Measurements from ENCODE around the gene CASQ1.

CASQ1 gene

DNA sequence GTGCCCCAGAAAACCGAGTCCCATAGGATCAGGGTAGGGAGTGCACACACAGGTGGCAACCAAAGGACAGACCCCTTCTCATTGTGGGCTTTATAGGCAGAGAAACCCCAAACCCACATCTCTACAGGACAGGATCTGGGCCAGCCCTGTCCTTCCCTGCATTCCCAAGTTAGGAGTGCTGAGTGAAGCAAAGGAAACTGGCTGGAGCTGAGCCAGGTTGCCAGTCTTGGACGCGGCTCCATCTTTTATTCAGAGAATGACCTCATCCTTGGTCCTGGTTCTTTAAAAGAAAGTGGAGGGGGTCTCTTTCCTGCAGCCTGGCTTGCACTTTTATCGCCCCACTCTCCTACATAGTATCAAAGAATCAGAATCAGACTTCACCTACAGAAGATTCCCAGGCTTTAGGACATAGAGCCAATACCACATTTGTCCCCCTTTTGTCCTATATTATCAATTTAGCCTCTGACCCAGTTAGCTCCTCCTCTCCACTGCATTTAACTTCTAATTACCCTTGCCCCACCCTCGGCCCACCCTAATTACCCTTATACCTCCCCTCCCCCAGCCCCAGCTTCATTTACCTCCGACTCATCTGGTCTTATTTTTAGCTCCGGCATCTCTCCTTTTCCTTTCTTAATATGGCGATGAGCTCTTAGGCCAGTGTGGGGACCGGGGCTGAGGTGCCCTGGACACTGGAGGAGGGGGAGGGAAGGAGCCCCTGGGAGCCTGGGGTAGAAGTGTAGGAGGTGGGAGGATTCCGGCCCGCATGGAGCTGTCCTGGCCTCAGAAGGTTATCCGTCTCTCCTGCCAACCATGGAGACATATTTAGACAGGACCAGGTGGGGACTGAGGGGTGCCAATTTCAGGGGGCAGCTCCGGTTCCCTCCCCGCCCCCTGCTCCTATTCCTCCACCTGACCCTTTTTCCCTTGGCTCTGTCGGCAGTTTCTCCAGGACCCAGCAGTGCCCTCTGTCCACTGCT, at the start of gene CASQ1:
Gene CASQ1 (plus strand): TSS at position 927 of the 977 bp plus-strand sequence. CDS start 177 bp downstream, outside the sequence.
- peak; percentile 39 for DNase-seq

DNA sequence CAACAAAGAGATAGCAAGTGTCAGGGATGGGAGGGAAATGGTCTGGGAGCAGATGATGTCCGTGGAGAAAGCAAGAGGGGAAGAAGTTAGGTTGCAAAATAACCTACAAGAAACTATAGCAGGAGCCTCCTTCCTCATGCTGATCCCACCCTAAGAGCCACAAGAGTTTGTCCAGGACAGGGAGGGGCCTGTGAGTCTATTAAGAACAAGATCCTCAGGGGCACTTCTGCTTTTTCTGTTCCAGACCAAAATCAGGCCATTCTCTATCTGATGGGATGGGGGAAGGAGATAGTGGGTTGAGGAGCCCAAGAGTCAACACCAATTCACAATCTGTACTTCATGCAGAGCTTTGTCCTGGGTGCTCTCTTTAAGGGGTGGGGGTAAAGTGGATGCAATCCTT, 46.7 kb upstream of the CASQ1 start:
- no peak for DNase-seq

DNA sequence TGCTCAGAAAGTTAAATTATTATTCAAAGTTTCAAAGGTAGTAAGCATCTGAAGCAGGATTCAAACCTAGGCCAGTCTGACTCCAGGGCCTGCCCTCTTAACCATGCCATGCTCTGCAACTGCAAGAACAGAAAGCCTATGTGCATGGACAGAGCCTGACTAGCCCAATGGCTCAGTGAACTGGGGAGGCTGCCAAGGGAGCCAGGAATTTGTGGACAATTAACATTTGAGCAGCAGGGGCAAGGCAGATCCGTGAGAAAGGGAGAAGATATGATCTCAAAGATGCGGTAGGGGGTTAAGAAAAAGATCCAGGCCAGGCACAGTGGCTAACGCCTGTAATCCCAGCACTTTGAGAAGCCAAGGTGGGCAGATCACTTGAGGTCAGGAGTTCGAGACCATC, 45.5 kb upstream of the CASQ1 start:
- no peak for DNase-seq

DNA sequence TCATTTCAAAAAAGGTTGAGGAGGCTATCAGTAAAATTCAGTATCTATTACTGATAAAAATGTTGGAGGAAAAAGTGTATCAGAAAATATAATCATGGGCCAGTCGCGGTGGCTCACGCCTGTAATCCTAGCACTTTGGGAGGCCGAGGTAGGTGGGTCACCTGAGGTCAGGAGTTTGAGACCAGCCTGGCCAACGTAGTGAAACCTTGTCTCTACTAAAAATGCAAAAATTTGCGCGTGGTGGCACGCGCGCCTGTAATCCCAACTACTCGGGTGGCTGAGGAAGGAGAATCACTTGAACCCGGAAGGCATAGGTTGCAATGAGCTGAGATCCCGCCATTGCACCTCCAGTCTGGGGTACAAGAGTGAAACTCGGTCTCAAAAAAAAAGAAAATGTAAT, 44.3 kb upstream of the CASQ1 start:
- no peak for DNase-seq

DNA sequence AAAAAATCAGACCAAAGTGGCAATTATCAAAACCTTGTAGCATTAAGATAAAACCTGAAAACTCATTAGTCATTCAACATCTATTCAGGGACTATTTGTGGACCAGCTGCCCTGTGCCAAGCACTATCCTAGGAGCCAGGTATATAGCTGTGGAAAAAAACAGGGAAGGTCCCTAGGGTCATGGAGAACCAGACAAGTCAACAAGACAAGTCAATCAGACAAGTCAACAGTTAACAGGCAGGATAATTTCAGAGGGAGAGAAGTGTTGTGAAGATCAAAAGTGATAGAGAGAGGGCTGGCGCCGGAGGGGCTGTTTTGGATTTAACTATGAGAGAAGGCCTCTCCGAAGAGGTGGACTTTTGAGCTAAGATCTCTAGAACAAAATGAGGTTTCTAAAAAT, 42.3 kb upstream of the CASQ1 start:
- DNase-seq: no peak

DNA sequence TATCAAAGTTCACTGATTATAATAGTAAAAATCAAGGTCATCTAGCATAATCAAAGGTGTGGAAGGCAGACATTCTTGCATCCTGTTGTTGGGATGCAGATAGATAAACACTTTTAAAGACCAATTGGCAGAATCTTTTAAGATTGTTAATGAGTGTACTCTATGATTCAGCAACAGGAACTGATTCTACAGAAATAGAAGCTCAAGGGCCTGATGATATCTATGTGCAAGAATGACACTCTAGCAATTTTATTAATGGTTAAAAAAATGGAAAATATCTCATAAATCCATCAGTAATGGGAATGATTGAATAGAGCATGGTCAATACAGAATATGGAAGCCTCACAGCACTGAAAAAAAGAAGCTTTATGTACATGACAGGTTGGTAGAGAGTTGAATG, 41.1 kb upstream of the CASQ1 start:
- no peak for DNase-seq

DNA sequence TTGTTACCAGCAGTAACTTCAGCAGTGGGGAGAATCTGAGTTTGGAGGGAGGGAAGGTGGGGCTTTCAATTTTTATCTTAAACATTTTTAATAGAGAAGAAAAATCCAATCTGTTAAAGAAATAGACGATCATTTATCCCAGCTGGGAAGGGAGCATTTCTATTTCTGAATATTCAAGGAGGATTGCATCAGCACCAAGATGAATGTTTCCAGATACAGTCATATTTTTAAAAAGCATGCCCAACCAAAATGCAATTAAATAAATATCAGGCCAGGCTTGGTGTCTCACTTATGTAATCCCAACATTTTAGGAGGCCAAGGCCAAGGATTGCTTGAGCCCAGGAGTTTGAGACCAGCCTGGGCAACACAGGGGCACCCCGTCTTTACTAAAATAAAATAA, 40.7 kb upstream of the CASQ1 start:
- DNase-seq: no peak

DNA sequence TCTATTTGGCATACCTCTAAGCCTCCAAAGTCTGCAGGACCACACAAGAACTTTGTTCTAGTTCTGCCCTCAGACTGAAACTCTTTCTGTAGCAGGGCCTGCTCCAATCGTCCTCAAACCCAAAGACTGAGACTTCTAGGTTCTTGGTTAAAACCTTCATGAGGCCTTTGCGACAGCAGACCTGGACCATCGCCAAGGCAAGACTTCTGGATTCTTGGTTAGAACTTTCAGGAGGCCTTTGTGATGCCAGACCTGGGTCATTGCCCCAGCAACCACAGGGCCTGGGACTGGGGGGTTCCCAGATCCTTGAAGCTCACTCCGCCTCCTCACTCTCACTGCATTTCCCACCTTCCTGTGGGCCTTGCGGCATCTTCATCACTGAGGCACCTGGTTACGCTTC, 39.1 kb upstream of the CASQ1 start, which contains the start of gene ATP1A4:
Gene ATP1A4 (plus strand): TSS at position 301 of the 400 bp plus-strand sequence. CDS start 438 bp downstream, outside the sequence.
- DNase-seq: no peak

DNA sequence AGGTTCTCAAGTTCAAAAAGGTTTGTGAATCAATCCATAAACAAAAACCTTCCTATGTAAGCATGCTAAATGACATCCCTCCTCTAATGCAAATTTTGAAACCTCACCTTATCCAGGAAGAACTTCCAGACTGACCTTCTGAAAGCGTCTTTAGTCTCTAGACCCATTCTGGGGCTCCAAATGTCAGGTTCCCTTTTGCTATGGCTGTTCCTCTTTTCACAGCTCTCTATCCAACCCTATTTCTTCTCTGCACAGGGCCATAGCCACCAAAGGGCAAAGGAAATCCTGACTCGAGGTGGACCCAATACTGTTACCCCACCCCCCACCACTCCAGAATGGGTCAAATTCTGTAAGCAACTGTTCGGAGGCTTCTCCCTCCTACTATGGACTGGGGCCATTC, 35.6 kb upstream of the CASQ1 start:
- no peak for DNase-seq

DNA sequence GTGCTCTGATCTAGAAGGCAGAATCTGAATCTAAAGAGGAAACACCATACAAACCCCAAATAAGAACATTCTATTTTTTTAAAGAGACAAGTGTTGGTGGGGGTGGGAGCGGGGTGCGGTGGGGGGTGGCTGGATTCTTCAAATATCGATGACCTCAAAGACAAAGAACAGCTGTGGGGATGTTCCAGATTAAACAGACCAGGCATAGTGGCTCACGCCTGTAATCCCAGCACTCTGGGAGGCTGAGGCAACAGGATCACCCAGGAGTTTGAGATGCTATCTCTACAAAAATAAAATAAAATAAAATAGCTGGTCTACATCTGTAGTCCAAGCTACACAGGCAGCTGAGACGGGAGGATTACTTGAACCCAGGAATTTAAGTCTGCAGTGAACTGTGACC, 34.0 kb upstream of the CASQ1 start:
- no peak for DNase-seq

DNA sequence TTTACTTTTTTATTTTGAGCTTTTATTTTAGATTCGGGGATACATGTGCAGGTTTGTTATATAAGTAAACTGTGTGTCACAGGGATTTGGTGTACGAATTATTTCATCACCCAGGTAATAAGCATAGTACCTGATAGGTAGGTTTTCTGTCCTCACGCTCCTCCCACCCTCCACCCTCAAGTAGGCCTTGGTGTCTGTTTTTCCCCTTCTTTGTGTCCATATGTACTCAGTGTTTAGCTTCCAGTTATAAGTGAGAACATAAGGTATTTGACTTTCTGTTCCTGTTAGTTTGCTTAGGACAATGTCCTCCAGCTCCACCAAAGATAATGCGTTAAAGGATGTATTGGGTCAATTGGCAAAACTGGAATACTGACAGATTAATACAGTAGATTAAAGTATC, 33.2 kb upstream of the CASQ1 start:
- DNase-seq: no peak

DNA sequence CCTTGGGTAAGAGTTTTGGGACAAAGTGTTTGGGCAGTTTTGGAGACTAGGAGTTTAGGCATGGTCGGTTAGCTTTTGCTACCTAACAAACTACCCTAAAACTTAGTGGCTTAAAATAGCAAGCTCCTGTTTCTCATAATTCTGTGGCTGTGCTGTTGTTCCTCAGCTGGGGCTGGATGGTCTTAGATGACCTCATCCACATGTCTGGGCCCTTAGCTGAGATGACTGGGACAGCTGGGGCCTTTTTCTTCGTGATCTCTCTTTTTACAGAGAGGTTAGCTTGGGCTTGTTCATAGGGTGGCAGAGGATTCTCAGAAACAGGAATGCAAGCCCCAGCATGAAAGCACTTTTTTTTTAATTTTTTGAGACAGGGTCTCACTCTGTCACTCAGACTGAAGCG, 32.3 kb upstream of the CASQ1 start:
- no peak for DNase-seq

DNA sequence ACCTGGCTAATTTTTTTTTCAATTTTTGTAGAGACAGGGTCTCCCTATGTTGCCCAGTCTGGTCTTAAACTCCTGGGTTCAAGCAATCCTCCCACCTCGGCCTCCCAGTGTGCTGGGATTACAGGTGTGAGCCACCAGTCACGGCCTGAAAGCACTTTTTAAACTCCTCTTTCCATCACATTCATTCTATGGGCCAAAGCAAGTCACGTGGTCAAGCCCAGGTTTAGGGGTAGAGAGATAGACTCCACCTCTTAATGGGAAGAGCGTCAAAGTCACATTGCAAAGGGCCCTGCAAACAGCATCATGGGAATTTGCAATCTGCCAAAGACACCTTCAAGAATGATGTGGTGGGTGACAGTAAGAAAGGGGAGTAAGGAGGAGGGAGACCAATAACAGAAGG, 31.8 kb upstream of the CASQ1 start:
- no peak for DNase-seq

DNA sequence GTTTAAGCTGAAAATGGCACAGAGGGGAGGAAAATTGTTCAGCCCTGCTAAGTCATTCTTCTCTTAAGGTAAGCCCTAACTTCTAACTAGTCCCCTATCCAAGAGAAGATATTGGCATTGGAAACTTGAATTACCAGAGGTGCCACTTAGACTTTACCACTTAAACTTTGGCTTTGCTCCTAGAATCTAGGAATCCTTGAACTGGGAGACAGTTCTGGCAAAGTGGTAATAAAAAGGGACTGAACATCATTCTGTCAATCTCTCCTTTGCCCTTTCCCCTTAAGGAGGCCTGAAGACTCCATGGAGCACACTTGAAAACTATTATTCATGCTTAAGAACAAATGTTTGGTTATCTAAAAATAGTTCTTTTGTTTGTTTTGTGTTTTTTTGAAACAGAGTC, 30.5 kb upstream of the CASQ1 start:
- no peak for DNase-seq

DNA sequence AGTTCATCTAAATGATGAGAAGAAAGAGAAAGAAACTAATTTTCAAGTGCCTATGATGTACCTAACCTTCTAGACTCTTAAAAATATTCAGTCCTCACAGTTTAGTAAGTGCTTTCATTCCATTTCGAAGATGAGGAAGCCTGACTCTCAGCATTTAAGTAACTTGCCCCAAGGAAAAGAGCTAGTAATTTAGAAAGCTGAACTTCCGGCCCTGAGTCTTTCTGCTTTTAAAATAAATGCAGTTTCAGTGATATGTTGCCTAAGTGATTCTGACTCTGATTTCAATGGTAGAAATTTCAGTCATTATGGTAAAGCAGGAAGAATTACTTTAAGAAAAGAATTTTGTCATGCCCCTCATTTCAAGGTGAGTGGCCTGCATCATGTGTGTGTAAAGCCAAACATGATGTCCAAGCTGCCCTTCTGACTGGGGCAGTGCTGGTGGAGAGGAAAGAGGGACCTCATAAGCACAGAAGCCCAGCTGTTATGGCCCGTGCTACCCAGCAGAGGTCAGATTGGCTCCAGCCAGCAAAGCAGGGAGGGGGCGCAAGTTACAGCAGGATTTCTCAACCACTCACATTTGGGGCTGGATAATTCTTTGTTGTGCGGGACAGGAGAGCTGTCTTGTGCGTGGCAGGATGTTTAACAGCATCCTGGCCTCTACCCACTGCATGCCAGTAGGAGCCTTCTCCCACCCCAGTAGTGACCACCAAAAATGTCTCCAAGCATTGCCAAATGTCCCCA, 28.2 kb upstream of the CASQ1 start:
- no peak for DNase-seq

DNA sequence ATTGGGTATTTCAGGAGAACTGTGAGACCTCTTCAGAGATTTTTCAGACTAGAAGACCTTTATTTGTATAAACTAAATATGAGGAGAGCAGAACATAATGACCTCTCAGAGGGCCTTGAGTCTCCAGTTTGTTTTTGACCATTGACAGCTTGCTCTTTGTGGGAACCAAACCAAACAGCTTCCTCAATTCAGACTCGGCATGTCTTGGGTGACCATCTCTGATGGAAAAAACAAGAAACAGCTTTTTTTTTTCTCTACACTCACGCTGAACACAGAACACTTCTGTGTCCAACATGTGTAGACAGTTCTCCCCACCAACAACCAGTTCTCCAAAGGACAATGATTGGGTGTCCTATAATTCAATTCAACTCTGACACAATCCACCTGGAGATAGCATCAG, 27.4 kb upstream of the CASQ1 start:
- DNase-seq: no peak

DNA sequence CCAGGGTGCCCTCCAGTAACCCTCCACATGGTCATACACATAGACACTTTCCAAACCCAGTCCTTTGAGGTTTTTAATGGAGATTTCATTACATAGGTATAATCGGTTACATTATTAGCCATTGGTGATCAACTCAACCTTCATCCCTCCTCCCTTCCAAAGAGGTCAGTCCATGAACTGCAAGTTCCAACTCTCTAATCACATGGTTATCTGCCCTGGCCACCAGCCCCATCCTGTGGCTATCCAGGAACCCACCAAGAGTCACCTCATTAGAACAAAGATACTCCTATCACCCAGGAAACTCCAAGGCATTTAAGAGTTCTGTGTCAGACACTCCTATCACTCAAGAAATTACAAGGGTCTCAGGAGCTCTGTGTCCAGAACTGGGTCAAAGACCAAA, 26.8 kb upstream of the CASQ1 start:
- no peak for DNase-seq

DNA sequence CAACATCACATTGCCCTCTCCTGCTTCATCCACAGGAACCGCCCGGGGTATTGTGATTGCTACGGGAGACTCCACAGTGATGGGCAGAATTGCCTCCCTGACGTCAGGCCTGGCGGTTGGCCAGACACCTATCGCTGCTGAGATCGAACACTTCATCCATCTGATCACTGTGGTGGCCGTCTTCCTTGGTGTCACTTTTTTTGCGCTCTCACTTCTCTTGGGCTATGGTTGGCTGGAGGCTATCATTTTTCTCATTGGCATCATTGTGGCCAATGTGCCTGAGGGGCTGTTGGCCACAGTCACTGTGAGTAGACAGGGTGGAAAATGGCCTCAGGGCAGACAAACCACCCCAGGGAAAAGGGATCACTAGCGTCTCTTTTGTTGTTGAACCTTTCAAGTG, 26.3 kb upstream of the CASQ1 start:
- no peak for DNase-seq

DNA sequence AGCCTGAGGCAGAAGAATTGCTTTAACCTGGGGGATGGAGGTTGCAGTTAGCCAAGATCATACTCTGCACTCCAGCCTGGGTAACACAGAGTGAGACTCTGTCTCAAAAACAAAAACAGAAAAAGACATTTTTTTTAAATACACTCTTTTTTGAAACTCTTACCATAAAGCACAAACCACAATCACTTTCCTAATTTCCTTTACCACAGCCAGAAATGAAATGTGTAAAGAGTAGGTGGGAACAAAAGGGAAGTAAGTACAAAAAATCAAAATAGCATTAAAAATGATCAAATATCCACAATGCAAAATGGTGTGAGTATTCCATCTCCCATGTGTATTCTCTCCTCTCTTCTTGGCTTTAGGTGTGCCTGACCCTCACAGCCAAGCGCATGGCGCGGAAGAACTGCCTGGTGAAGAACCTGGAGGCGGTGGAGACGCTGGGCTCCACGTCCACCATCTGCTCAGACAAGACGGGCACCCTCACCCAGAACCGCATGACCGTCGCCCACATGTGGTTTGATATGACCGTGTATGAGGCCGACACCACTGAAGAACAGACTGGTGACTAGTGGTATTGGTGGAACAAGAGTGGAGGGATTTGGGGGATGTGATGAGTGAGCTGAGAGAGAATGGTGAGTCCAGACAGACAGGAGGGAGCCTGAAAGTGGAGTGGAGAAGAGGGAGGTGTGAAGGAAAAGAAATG, 24.1 kb upstream of the CASQ1 start:
- no peak for DNase-seq

DNA sequence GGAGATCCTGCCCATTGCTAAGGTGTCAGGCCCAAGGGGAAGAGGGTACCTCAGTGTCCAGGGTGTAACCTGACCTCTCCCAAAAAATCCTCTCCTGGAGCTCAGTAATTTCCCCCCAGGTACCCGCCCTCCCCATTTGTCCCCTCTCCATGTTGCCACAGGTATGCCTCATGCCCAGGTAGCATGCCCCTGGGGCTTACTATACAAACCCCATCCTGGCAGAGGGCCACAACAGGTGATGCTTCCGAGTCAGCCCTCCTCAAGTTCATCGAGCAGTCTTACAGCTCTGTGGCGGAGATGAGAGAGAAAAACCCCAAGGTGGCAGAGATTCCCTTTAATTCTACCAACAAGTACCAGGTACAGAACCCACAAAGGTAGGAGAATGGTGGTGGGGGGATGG, 23.3 kb upstream of the CASQ1 start:
- no peak for DNase-seq

DNA sequence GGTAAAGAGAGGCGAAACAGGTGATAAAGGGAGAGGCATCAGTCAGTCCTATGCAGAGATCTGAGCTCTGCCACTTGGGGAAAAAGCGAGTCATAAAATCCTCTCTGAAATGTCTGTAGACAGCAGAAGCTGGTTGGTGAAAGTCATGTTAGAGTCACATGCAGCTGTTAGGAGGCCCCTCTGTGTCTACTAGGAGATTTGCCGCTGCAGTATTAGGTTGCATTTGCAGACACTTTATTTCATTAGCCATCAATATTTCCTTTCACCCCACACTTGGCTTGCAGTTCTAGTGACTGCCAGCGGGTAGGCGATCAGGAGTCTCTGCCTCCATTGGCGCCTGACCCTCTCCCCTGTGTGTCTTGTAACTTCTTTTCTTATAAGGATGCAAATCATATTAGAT, 22.8 kb upstream of the CASQ1 start:
- DNase-seq: no peak

DNA sequence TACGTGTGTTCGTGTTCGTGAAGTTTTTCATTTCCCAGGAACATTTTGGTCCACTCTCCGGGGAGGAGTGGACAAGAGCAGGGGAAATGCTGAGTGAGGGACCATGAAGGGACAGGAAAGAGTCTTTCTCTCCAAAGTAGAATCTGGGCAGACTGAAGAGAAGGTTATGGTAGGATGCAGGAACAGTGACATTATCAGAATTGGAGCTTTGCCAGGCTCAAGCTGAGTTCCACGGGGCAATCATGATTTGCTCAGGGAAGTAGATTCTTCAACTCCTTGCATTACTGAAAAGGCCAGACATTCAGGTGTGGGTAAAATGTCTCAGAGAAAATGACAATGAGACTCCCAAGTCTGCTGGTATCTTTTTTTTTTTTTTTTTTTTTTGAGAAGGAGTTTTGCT, 22.4 kb upstream of the CASQ1 start:
- DNase-seq: no peak

DNA sequence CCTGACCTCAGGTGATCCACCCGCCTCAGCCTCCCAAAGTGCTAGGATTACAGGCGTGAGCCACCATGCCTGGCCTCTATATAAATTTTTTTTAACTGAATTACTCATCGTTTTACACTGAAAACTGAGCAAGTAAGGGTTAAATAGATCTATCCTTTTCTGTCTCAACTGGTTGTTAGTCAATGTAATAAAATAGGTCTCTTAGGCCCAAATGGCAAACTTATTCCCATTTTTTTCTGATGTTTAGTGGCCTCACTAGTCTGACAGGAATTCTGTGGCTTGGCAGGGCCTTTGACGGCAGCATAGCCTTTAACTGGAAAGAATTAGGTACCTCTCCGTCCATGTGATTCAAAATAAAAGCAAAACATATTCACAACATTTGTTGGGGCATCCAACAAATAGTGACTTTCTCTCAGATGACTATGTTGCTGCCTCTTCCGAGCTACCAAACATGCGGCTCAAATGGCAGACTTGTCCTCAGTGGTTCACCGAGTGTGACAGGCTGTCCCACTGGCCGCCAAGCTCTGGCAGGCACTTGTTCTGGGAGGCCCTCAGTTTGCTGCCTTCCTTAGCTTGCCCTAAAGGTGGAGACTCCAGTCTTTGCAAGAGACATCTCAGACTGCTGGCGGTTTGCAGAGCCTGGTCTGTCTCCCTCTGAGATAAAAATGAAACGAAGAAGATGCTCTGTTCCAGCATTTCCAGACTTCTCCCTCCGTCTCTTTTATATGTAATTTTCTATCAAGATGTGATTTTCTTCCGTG, 21.6 kb upstream of the CASQ1 start:
- no peak for DNase-seq

Data from NCI-H446 treated with DMSO at 0.1 percent for 48 hours (cell line).